Hematopoietic multipotent progenitor cell treated with erythropoietin and hydrocortisone succinate and interleukin-3 and kit ligand, for 8 days (in vitro differentiated cells): Measurements from ENCODE around the gene CA4.
"Not testable (repeated sequence)": the region's sequence is repeated elsewhere in the genome, so short reads cannot be mapped to it uniquely, and the experiment has no call there.

ENCODE experiments used
- DNase-seq: peaks from one replicate; pipeline ENCODE4 v3.0.0-alpha.2; 2015

The CA4 gene

DNA sequence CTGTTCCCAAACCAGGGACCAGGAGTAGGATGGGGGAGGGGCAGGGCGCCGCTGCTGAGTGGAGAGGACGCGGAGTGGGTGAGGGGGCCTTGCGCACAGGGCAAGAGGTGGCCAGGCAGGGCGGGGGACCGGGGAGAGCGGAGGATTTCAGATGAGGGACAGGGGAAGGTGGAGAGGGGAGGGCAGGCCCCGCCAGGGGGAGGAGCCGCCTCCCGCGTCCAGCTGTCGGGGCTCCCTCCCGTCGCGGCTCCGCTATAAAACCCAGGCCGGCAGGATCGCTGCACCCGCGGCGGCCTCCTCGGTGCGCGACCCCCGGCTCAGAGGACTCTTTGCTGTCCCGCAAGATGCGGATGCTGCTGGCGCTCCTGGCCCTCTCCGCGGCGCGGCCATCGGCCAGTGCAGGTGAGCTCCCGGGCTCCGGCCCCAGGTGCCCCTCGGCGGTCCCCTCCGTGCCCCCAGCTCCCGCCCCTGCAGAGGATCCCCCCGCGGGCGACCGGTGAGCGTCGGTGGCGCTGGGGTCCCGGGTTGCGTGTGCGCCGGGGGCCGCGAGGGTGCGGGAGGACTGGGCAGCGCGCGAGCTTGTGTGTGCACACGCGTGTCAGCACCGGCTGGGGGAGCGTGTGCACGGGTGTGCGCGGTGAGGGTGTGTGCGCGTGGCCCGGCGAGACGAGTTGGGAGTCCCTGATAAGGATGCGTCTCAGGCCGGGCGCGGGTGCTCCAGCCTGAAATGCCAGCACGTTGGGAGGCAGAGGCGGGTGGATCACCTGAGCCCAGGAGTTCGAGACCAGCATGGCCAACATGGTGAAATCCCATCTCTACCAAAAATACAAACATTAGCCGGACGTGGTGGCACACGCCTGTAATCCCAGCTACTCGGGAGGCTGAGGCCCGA is at the start of gene CA4:
Gene CA4, plus strand, starts transcription at position 283 of the 892 bp plus-strand sequence. Its CDS starts 62 bp downstream, at position 345.
- DNase-seq = peak; percentile 23

DNA sequence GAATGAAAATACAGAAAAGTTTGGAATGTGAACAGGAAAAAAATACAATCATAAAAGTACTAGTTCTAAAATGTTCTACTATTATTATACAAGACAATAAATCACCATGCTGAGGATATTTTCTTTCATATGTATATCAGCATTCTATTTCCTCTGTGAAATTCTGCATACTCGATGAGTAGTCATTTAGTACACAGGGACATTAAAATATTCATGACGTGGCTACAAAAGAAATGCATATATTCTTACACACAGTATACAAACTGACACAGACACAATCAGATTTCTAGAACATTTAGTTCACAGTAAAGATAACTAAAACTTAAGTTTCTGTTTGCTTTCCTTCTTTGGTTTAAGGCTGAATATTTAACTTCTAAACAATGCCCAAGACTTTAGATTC is 49.2 kb upstream of the CA4 start:
- not testable (repeated sequence) for DNase-seq

DNA sequence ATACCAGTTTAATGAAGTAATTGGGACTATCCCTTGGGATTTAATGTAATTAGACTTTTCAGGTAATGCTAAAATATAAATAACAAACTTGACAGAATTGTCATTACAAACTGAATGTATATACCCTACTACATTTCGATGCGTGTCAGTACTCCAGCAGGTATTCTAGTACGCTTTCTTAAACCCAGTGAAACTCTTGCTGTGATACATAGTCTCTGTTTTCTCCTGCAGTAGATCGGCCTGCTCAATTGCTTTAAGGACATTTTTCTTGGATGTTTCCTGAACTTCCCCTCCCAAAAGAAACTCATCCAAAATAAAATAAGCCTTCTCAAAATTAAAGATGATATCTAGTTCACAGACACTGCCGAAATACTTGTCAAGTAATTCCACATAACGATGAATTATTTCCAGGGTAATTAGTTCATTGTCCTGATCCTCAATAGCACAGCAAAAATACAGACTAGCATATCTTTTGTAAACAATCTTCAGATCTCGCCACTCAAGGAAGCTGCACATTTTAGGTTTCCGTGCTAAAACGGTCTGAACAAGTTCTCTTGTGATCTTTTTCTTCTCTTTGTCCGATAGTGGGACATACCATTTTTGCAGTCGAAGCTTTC is 47.6 kb upstream of the CA4 start:
- DNase-seq = not testable (repeated sequence)

DNA sequence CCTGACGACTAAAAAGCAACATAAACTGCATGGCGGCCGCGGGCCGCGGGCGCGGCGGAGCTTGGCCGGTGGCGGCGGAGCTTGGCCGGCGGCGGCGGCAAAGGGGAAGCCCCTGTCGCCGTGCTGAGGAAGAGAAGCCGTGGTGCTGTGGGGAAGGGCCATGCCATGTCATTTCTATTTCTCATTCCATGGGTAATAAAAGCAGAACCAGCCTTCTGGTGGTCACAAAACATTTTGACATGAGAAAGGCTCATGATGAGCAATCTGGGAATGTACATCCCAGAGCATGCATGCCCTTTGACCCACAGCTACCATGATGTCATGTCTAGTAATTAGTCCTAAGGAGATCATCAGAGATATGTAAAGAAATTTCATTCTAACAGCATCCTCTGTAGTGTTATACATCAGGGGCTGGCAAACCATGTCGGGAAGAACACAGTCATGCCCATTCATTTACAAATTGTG is 47.1 kb upstream of the CA4 start:
- no peak for DNase-seq

DNA sequence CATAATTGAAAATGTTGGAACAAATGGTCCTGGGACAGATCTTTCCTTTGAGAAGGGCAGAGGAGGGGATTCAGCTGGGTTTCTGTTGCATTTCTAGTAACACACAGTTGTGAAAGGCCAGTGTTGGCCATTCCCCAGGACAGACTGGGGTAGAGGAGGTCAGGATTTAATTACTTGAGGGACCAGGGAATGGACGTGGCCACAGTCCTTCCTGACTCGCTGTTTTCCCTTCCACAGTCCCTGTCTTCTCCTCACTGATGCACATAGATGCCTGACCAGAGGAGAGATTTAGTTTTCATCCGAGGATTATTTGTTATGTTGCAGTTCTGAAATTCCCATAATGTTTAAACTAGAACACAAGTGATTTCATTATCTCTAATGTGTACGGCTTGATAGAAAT is 45.8 kb upstream of the CA4 start:
- no peak for DNase-seq

DNA sequence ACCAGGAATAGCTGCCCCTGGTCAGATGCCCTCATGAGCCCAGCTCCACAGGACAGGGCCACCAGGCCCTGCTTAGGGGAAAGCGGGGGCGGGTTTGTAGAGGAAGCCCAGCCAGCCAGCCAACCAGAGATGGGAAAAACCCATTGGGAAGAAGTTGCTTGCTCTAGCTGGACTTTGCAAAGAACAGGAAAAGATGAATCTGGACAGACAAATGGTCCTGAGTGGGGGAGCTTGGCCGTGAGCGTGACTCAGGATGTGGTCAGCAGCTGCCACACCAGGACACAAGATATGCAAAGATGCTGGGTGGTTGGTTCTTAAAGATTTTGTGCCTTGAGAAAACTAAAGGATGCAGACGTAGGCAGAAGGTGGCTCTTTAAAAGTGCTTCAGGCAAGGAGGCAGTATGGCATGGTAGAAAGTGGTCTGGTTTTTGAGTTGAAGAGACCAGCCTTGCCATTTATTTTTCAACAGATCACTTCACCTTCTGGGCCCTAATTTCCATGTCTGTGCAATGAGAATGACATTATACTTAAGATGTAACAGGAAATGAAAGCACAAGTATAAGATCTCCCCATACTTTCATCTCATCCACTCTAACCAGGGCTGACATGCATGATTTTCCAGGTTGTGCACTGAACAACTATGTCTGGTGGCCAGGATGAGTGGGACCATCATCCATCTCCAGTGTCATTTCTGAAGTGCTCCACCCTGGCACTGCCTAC is 43.3 kb upstream of the CA4 start:
- DNase-seq = no peak

DNA sequence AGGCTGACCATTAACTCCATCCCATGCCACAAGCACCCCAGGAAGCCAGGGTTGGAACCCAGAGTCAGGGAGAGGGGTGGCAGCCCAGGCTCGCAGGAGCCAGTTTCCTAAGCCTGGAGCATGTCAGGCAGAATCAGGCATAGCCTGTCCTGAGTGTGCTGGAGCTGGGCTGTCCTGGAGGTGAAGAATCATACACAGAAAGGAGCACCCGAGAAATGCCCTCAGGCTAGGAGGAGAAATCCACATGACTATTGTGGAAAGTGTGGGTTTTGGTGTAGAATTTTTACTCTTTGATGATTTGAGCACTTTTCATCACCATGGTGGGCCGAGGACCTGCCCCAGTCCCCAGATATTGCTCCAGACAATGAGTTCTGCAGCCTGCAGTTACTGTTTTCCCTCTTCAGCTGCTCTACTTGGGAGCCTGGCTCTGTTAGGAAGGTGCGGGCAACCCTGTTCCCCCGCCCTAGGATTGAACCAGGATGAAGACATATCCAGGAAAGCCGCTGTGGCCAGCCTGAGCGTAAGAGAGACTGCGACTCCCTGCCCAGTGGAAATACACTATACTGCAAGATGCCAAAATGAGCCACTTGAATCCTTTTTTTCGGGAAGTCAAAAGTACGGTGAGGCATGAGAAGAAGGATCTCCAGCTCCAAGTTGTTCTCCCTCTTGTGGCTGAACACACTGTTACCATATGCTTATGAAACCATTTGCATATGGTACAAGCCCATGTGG is 42.1 kb upstream of the CA4 start:
- DNase-seq = no peak

DNA sequence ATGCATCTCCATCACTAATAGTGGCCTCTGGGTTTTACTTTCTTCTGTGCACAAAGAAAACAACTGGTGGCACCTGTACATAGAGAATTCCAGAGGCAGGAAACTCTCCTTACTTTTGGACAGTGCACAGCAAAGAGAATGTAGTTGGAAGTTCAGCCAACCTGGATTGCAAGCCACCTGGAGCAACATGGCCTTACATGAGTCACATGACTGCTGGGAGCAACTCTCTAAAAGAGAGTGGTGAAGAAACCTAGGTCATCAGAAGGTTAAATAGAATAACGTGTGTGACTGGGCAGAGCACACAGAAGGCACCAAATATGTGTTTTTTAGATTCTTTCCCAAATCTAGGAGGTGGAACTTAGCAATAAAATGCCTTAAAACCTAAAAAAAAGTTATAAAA is 41.5 kb upstream of the CA4 start:
- not testable (repeated sequence) for DNase-seq

DNA sequence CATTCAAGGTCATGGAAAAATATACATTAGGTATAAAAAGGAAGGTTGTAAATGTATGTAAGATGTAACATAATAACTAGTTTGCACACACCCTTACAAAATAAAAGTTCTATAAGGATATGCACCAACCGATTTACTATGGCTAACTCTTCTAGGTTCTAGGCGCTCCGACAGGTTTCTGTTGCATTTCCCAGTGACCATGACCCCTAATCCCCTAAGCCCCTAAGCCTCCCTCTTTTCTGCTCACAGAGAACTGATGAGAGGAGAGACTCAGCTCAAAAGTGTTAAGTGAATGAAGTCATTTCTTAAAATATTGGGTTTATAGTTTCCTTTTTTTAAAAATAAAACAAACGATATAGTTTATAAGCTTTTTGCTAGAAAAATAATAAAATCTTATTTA is 41.1 kb upstream of the CA4 start:
- no peak for DNase-seq

DNA sequence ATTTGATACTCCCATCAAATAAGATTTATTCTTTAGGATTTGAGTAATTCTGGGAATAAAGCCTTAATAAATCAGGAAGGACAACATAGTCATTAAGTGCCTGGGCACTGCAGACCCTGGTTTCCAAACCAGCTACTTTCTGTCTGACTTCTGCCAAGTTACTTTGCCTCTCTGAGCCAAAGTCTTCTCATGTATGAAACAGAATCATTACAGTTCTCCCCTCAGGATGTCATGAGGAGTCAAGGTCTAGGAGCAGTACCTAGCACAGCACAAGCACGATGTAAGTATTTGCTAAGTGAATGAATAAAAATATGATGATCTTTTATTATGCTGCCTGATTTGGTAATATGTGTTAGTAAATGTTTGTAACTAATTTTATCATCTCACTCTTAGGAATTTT is 40.6 kb upstream of the CA4 start:
- DNase-seq = no peak

DNA sequence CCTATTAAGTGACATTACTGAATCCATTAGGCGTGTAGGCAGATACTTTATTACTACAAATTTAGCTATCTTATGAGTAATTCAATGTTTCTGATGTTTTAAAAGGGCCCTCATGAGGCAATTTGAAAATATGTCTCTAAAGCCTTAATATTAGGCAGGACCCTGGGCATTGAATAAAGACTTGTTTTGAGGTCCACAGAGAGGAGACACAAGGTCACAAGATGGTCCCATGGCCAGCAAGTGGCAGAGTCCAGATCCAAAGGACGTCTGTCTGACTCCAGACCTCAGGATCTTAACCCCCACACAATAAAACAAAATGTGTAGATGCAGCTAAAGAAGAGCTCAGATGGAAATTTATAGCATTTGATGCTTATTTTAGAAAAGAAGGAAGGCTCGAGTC is 39.2 kb upstream of the CA4 start:
- no peak for DNase-seq

DNA sequence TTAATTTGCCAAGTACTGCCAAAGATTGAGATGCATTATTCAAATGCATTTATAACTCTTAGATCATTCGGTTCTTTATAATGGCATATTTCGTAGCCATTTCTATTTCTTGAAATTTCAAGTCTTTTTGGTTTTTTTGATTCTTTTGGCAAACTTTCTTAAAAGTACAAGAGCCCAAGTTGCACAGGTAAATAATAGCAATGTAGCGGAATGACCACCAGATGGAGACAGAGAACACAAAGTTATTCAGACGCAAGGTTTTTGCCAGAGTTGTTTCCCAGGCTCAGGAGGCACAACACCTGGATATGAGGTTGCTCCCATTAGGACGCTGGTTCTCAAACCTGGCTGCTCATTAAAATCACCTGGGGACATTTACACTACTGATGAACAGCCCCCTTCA is 38.1 kb upstream of the CA4 start:
- DNase-seq = not testable (repeated sequence)

DNA sequence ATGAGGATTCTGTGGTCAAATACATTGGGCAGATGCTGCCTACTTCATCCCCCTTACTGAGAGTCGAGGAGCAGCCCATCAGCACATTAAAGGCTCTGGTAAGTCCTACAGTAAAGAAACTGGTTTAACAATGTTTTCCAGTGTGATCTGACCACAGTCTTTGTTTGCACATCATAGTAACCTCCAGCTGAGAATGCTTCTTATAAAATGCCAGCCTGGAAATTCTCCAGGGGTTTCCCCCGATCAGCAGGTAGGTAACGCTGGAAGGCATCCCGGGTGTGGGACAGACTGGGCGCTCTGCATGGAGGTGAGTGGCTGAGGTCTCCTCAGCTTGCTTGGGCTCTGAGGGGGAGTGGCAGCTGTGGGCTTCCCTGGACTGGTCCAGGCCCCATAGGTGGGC is 34.4 kb upstream of the CA4 start:
- DNase-seq = not testable (repeated sequence)

DNA sequence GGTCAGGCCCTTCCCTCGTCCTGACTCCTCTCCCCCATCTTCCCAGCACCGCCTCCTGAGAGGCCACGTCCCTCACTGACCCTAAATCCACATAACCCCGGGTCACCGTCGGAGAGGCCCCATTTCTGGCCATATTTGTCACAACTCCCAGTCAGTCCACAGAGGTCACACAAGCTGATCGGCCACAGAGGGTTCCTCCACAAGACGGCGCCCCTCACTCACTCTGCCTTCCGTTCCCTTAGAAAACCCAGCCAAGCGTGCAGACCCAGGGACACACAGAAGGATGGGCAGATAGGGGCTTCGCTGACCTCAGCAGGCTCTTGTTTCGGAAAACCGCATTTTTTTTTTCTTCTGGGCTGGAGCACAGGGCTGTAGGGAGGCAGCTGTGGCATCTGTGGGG is 33.6 kb upstream of the CA4 start:
- DNase-seq = not testable (repeated sequence)

DNA sequence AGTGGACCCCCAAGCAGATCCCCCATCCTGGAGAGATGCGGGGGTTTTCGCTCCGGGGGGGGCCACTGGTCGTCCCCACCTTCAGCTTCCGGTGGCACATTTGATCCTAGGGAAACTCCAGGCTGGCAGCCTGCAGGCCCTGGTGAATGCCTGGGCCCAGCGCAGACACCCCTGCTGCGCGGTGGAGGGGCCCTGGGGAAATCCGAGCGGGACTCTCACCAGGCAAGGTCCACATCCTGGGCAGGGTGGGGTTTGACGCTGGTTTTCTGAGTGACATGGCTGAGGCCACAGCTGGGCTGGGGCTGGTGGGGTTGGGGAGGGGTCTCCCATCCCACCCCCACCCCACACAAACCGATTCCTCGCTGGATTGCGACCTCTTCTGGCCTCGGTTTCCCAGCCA is 30.6 kb upstream of the CA4 start:
- not testable (repeated sequence) for DNase-seq

DNA sequence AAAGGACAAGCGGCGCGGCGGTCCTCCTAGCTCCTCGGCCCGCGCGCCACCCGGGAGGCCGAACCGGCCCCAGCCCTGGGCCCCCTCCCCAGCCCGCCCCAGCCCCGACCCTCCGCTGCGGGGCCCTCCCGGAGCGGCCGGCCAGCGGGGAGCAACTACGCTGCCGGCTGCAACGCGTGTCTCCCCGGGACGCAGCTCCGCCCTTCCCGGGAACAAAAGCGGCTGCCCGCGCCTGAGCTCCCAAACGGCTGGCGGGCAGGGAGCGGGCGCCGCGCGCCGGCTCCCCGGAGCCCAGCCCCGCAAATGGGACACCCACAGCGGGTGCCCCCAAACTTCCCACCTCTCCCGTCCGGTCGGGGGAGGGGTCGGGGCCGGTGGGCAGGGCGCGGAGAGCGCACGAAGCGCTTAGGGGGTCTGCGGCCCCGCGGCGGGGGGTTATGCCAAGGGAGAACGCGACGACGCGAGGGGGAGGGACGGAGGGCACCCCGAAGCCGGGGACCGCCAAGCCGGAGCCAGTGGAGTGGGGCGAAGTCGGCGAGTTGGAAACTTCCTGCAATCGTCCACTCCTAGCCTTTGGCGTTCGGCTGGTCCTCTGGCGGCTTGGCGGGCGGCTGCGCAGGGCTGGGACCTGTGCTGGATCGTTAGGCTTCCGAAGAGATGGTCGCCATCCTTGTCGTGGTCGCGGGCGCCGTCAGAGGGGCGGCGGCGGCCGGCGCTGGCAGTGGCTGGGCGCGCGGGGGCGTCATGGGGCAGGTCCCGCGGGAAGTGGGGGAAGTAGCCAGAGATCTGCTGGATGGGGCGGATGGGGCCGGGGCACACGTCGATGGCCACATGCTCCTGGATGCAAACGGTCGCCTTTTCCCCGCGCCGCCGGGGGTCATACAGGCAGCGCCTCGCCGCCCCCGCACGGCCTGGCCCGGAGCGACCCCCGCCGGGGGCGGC is 29.7 kb upstream of the CA4 start:
- DNase-seq = not testable (repeated sequence)

DNA sequence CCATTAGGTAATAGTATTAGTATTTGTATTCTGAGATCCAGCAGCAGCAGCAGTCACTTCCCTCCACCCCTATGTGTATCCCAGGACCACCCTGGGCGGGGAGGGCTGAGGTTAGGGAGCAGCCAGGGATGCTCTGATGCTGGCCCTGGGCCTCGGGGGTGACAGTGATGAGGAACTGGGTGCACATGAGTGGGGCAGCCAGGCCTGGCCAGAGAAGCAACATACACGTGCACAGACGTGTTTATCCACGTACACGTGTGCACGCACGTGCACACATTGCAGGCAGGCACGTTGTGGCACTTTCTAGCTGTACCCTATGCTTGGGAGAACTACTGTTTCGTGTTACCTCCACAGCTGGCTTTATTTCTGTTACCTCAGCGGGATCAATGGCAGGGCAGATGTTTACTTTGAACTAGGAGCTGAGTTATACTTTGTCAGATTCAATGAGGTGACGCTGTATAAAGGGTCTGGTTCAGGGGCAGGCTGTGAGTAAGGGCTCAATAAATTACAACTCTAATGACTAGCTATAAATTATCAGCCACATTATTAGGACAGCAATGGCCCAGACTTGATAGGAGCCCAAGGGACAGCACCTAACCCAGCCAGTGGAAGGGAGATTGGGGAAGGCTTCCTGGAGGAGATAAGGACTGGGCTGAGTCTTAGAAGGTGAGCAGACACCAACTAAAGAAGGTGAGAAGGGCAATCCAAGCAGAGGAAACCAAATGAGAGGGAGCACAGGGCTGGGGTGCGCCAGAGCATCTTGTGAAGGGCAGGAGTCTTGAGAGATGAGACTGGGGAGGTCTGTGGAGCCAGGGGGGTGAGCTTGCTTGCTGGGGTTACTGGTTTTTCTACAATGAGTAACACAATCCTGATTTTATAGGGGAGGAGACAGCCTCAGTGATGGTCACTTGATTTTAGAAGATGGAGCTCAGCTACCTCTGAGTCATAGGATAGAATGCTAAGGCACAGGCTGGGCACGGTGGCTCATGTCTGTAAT is 22.4 kb upstream of the CA4 start:
- DNase-seq = no peak

DNA sequence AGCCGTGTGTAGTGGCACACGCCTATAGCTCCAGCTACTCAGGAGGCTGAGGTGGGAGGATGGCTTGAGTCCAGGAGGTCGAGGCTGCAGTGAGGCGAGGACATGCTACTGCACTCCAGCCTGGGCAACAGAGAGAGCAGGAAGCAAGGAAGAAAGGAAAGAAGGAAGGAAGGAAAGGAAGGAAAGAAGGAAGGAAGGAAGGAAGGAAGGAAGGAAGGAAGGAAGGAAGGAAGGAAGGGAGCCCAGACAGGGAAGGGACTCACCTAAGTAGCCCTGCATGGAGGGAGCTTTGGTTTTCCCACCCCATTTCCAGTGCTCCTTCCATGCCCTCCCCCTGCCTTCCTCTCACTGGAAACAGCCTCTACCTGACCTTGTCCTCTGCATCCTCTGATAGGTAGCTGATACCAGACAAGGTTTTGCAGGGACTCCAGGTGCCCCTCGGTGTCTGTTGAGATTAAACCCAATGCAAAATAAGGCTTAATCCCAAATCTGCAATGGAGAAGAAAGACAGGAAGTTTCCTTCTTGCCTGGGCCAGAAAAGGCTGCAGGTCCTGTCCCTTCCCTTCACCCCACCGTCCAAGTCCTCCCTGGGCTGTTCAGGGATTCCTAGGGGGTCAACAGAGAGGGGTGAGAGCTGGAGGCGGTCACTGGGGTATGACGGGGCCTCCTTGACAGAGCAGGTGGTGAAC is 21.5 kb upstream of the CA4 start:
- no peak for DNase-seq

DNA sequence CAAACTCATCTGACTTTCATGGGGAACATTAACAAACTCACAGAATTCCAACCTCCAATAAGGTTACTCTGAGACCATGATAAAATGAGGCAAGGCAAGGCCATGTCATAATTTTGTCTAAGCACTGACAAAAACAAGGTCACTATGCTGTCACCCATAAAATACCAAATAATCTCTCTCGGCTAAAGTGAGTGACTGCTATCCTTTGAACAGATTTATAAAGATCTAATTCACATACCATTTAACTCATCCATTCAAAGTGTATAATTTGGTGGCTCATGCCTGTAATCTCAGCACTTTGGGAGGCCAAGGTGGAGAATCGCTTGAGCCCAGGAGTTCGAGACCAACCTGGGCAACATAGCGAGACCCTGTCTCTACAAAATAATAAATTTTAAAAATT is 20.6 kb upstream of the CA4 start:
- DNase-seq = no peak

DNA sequence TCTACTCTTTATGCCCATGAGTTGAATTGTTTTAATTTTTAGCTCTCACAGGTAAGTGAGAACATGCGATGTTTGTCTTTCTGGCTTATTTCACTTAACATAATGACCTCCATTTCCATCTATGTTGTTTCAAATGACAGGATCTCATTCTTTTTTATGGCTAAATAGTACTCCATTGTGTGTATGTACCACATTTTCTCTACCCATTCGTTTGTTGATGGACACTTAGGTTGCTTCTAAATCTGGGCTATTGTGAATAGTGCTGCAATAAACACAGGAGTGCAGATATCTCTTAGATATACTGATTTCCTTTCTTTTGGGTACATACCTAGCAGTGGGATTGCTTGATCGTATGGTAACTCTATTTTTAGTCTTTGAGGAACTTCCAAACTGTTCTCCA is 19.3 kb upstream of the CA4 start:
- no peak for DNase-seq
